GM08714 (cell line): Measurements from ENCODE around the gene PDHX.
"Not testable (repeated sequence)": the region's sequence is repeated elsewhere in the genome, so short reads cannot be mapped to it uniquely, and the experiment has no call there.

ENCODE experiments used
- H3K4me3 ChIP-seq: fragments of 200-500 bp; sonication (Bioruptor generic); 2 replicates; pipeline ENCODE4 v1.5.1; 2014; ENCODE audit warnings: mild to moderate bottlenecking, low read length, inconsistent platforms
- ZNF274 ChIP-seq: IDR thresholded peaks from 2 replicates; pipeline ENCODE4 v1.6.1; 2012; ENCODE audit warnings: mild to moderate bottlenecking, low read depth, low read length

The PDHX gene

GRCh38 chr11:34898474-34898873 is 17.9 kb upstream of the PDHX start:
- no peak for TF ChIP-seq ZNF274
- no peak overlapping the region for H3K4me3 ChIP-seq

DNA sequence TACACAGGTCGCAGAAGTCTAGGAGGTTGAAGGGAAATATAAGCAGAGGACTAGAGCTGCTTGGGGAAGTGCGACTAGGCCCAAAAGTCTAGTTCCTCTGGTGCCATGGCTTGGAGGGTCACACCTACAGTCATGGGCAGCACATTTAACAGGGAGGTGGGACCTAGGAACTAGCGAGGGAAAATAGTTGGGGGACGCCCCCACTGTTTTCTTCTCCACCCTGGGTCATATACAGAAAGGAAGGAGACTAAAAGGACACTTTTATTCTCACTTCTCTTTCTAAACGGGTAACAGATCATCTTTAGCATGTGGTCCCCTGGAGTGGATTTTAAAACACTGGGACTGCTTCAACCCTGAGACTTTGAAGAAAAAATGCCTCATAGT is 16.8 kb upstream of the PDHX start:
- H3K4me3 ChIP-seq = no peak overlapping the region
- TF ChIP-seq ZNF274 = no peak

DNA sequence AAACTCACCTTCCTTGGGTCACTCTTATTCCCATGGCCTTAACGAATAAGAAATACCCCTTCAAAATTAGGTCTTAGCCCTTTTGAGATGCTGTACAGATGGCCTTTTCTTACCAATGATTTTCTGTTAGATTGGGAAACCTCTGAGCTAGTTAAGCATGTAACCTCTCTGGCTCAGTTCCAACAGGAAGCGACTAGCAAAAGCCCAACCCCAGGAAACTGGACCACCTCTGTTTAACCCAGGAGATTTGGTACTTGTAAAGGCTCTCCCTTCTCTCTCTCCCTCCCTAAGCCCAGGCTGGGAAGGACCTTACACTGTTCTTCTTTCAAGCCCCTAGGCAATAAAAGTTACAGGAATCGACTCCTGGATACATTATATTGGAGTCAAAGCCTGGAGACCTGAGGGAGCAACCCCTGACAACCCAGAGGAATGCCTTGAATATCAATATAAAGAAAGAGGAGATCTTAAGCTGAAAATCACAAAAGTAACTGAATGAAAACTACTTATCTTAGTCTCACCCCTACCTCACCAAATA is 11.9 kb upstream of the PDHX start:
- no peak overlapping the region for H3K4me3 ChIP-seq
- no peak for TF ChIP-seq ZNF274

- no peak for TF ChIP-seq ZNF274
Measured at GRCh38 chr11:34905666-34906065, 10.8 kb upstream of the PDHX start.

DNA sequence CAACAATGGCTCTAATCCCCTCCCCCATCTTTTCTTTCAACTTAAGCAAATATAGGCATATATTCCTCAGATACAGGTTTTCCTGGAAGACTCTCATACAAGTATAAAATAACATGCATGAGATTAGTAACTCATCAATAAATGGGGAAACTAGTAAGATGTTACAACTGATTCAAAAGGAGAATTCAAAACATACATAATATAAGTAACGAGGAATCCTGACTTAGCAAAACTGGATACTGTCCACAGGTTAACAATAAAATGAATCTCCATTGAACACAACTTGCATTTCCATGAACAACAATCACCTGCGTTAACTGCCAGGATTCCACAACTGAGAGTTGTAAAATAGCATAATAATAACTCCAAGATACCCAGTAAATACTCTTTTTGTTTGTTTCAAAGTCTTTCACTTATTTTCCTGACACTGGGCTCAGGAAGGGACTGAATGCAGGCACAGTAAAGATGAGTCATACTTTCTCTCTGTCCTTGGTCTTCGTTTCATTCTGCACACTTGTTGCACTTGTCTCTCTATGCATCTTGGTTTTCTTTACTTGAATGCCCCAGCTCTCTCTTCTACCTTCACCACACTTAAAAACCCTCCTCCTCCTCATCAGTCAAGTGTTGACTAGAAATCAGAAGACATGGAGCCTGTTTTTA is 8.4 kb upstream of the PDHX start:
- TF ChIP-seq ZNF274 = no peak
- no peak overlapping the region for H3K4me3 ChIP-seq

More at GRCh38 chr11:34905666-34906065, 10.8 kb upstream of the PDHX start:
- no peak overlapping the region for H3K4me3 ChIP-seq

DNA sequence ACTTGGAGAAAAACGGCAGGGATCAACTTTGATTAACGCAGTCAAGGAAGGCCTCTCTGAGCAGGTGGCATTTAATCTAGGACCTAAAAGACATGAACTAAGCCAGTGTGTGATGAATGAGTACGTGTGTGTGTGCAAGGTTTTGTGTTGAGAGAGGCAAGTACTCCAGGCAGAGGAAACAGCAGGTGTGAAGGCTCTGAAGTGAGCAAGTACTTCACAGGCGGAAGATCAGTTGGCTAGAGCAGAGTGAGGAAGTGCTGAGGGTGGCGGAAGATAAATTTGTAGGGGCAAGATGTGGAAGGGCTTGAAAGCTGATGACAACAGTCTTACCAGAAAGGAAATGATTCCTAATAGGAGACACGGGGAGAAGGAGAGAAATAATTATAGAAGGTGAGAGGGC is 7.0 kb upstream of the PDHX start:
- H3K4me3 ChIP-seq = no peak overlapping the region
- TF ChIP-seq ZNF274 = no peak

DNA sequence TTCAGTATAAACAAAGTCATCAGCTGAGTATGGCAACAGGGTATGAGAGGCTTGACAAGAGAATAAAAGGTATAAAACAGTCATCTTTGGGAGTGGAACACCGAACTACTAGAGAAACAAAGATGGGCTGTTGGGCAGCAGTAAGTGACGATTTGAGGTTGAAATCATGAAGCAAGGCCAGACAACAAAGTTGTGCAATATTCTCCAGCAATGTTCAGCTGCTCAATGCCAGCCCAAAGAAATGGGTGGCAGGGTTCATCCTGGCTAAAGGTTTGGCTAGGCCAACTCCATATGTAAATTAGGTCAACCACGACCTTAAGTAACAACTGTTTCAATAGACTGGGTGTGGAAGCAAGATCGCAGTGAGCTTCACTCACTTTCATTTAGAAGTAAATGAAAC is 6.5 kb upstream of the PDHX start:
- H3K4me3 ChIP-seq = no peak overlapping the region
- TF ChIP-seq ZNF274 = no peak

DNA sequence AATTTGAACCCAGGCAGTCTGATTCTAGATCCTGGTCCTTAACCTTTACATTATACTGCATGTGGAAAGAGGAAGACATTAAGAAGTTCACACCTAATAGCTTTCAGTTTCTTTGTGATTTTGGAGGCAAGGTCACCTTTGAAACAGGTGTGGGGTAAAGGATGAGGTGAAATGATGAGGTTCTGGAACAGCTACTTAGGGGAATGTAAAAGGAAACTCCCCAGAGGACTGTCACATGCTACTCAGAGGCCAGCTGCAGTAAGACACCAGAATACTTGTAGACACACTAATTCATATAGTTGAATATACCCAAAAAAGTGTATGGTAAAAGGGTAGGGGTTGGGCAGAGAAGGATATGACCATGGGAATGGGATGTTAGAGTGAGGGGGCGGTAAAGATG is 5.6 kb upstream of the PDHX start:
- TF ChIP-seq ZNF274 = no peak
- H3K4me3 ChIP-seq = no peak overlapping the region

- no peak overlapping the region for H3K4me3 ChIP-seq
- TF ChIP-seq ZNF274 = no peak
Measured at GRCh38 chr11:34911676-34912075, 4.7 kb upstream of the PDHX start.

- not testable (repeated sequence) for H3K4me3 ChIP-seq
Measured at GRCh38 chr11:34913556-34913955, 2.9 kb upstream of the PDHX start.

GRCh38 chr11:34915136-34916014 is 1.0 kb upstream of the PDHX start:
- TF ChIP-seq ZNF274 = no peak
- peak overlapping the region; percentile 68 for H3K4me3 ChIP-seq

- peak overlapping the region; percentile 85 for H3K4me3 ChIP-seq
- TF ChIP-seq ZNF274 = no peak
Measured at GRCh38 chr11:34916843-34917770, 689 bp downstream of the PDHX start.

DNA sequence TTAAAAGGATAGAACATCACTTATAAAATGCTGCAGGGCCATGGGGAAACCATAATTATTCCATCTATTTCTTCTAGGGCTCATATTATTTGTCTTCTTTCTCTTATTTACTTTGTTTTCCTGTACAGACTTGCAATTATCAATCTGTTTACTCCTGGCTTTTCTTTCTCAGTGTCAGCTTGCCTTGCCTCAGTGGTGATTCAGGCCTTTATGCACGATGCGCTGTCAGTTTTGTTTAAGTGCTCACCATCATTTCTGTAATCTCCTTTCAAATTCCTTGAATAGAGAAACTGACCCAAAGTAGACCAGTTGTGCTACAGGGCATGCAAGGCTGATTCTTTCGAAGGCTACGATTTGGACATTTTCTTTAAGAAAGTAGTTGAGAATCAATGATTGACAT is 4.7 kb downstream of the PDHX start:
- no peak for TF ChIP-seq ZNF274
- H3K4me3 ChIP-seq = no peak overlapping the region

DNA sequence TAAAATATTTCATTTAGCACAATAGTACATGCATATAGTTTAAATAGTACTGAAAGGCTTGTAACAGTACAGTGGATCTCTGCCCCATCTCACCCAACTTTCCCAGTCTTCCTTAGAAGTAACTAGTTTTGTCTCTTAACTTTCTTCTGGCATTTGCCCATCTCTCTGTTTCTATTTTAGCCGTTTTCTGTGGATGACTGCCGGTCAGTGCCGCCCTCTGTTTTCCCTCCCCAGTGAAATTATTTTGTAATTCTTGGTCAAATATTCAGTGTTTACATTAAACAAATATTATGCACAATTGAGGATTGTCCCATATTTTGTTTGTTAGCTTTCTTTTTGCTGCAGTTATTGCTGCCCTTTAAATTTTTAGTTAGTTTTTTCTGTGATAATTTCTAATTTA is 8.3 kb downstream of the PDHX start:
- no peak for TF ChIP-seq ZNF274
- H3K4me3 ChIP-seq = no peak overlapping the region
